Non-pigmented ciliary epithelial cell (primary cell): ENCODE results near the gene HAUS7.

Source experiments
- DNase-seq: peaks from one replicate; pipeline ENCODE4 v3.0.0-alpha.2; 2010; ENCODE audit warnings: low read depth

HAUS7 gene

DNA sequence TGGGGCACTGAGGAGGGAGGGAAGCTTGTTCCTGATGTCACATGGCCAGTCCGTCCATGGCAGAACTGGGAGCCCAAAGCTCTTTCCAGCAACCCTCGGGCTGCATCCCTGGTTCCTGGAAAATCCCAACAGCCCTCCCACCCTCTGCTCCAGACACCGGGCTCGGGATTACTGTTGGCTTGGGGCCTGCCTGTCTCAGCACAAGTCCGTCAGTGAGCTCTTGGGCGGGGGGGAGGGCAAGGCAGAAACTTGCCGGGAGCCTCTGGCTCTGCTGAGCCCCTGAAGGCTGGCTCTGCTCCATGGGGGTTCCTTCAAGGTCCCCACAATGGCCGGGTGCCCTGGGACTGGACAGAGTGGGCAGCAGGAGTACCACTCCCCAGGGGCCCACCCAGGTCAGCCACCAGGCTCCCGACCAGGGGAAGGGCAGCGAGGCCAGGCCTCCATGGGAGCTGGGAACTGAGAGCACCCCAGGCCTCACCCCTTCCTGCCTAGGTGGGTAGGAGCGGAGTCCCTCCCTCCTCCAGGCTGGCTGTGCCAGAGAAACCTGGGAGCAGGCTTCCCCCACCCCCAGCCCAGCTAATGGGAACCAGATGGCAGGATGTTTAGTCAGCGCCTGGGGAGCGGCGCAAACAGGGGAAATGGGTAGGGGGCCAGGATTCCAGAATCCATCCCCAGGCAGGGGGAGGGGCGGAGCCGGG lies 6.4 kb upstream of the HAUS7 start:
- DNase-seq = no peak

- DNase-seq = no peak
Measured at GRCh38 chrX:153475751-153476281, 5.4 kb upstream of the HAUS7 start.

GRCh38 chrX:153475271-153475670 lies 4.9 kb upstream of the HAUS7 start:
- no peak for DNase-seq

DNA sequence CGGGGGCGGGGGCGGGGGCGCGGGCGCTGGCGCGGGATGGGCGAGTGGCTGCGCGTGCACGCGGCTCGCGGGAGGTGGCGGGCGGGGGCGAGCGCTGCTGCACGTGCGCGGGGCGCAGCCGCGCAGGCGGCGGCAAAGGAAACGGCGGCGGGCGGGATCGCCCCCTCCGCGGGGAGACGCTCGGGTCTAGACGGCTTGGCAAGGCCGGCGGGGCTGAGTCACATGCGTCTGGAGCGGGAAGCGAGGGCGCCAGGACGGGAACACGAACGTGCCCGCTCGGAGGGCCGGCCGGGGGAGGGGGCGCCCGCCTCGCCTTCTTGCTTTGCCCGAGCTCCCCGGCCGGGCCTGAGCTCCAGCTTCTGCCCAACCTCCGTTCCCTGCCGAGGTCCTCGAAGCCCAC lies 4.3 kb upstream of the HAUS7 start:
- DNase-seq = no peak

DNA sequence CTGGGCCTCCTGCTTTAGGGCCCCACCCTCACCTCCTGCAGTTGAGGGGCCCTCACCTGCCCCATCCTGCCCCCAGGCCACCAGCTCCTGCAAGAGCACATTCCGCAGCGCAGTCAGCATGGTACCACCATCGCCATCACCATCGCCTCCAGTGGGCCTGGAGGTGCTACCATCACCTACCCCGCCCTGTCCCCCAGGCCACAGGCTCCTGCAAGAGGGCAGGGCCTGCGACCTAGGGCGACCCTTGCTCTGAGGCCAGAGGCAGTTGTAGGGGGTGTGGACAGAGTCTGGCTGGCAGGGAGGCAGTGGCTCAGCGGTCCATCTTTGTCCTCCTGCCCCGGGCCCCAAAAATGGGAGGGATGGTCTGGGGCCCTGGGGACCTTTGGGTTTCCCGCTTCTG lies 3.9 kb upstream of the HAUS7 start:
- no peak for DNase-seq

DNA sequence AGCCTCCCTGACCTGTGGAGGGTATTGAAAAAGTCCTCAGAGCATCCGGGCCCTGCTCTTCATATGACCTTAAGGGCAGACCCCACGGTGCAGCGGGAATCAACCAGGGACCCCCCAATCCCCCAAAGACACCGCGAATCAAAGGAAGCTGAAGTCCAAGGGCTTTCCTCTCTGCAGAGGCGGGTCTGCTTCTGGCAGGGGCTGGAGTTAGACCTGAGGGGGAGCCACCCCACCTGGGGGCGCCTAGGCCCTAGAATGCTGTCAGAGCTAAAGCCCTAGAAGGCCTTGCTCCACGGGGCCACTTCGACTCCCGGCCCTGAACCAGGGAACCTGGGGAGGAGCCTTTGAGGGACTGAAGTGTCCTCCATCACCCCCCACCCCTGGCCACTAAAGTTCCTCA lies 2.8 kb upstream of the HAUS7 start:
- no peak for DNase-seq

GRCh38 chrX:153471663-153472280 lies 1.4 kb upstream of the HAUS7 start:
- no peak for DNase-seq

DNA sequence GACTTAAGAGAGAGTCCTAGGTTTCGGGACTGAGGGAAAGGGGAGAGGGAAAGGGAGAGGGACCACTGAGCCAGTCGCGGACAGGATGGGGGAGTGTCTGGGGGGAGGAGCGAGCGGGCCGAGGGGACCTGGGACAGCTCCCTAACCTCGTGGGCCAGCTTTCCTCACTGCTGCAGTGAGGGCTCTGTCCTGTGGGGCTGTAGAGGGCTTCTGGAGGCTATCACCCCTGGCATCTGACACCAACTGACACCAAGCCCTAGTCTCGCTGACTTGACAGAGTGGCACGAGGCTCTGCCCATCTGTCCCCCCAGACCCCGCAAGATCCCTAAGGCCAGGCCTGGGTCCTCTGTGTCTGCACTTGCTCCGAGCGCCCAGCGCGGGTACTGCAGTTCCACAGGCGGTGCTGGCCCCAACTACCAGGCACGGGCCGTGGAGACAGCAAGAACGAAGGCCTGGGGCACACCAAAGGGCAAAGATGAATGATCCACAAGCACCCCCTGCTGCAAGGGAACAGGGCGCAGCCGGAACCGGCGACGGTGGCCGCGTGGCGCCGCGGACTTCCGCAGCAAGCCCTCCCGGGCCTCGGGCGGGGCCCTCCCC lies 465 bp downstream of the HAUS7 start:
- DNase-seq = no peak

- DNase-seq = no peak
Measured at GRCh38 chrX:153468008-153468580, 2.3 kb downstream of the HAUS7 start.

- no peak for DNase-seq
Measured at GRCh38 chrX:153465691-153466380, 4.5 kb downstream of the HAUS7 start.

GRCh38 chrX:153464116-153464515 lies 6.3 kb downstream of the HAUS7 start:
- no peak for DNase-seq

DNA sequence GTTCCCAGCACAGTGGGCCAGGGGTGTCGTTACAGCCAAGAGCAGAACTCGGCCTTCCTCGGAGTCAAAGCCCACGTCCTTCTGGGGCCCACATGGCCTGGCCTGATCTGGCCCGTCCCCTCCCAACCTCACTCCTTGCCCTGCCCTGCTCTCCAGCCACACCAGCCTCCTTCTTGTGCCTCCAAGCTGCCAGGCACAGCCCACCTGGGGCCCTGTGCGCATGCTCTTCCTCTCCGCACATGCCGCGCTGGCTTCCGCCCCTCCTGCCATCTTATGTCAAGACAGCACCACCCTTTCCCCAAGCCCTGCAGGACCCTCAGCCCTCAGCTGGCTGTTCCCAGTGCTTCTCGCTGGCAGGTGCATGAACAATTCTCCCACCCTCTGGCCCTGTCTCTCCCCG lies 6.8 kb downstream of the HAUS7 start:
- no peak for DNase-seq

DNA sequence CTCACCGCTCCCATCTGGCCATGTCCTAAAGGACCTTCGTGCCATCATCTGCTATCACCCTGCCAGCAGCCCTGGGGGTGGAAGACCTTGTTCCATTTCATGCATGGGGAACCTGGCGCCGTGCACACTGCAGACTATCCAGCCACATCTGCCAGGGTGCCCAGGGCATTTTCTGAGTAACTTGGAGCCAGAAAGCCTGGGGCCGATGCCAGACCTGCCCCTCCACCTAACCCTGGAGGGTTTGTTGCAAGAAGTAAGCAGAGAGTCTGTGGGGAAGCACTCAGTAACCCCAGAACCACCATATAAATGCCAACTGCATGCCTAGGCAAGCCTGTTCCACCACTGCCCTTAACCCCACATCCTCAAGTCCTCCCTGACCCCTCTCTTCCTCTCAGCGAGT lies 7.3 kb downstream of the HAUS7 start:
- DNase-seq = no peak

- DNase-seq = no peak
Measured at GRCh38 chrX:153462291-153462690, 8.1 kb downstream of the HAUS7 start.

GRCh38 chrX:153460826-153461225 lies 9.6 kb downstream of the HAUS7 start:
- no peak for DNase-seq

DNA sequence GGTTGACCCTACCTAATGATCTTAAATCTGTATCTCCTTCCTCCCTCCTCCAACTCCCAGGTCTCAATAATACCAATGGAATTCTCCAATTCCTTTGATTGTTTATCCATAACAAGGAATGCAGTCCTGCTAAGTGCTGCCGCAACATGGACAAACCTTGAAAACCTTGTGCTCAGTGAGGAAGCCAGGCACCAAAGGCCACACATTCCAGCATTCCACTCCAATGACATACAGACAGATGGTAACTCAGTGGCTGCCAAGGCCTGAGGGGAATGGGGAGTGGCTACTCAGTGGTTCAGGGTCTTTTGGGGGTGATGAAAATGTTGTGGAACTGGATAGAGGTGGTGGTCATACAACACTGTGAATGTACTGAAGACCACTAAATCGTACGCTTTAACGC lies 10.4 kb downstream of the HAUS7 start:
- DNase-seq = peak; percentile 57

GRCh38 chrX:153458476-153458875 lies 11.9 kb downstream of the HAUS7 start:
- DNase-seq = no peak

DNA sequence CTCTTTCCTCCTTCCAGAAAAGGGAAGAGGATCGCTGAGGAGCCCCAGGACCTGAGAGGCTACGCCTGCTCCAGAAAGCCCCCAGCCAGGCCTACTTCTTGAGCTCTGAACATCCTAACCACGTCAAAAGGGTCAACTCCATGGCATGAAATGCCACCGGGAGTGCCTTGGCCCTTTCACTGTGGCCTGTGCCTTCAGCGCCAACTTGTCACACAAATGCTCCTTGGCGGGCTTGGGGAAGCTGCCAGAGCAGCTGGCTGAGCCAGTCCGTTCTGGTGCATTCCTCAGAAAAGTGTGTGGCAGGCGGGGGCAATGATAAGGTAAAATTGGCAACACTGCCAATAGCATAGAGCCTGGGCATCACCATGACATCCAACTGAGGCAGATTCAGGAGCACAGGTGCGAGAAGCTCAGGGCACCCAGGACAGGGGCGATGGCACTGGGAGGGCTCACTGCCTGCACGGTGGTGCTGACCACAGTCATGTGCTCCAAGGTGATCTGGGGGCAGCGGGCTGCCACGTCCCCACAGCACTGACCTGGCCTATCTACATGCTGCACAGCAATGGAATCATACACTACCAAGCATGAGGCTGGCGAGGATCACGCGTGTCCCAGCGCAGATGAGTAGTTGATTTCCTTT lies 12.4 kb downstream of the HAUS7 start:
- no peak for DNase-seq

DNA sequence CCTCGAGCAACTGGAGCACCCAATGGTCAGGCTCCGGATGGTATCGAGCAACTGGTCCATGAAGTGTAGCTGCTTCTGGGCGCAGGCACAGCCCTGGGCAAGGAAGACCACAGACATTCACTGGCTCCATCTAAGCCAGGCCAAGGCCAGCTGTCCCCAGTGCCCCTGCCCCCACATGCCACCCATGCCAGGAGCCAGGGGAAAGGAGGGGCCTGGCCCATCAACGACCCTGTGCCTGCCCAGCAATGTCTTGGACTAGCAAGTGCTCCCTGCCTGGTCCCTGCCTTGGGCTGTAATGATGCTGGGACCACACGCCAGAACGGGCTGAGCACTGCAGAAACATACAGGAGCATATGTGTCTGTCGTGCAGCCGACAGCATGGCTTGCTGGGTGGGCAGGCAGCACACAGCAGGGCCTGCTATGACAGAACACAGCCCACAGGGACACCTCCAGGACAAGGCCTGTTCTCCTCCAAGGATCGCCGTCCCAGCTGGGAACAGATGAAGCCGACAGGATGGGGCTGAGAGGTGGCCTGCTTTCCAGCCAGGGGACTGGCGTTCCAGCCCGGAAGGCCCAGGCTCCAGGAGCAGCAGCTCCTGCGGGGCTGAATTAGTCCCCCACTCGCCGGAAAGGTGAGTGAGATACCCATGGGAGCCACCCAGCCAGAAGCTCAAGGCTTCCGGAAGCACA lies 13.1 kb downstream of the HAUS7 start:
- no peak for DNase-seq

DNA sequence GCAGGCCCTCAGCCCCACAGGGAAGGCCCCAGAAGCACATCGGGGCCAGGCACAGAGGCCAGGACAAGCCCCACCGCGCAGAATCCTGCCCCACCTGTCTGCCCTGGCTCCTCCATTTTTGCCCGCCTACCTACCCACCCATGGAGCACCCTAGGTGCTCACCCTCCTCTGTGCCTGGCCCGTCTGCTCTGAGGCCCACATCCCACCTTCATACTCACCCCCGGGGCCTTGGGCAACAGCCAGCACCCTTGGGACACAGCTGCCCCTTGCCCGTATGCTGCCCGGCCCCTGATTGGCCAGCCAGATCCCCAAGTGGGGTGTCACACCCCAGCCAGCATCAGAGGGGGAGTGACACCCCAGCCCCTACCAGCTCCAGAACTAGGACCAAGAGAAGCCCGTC lies 13.7 kb downstream of the HAUS7 start:
- no peak for DNase-seq

GRCh38 chrX:153456161-153456560 lies 14.2 kb downstream of the HAUS7 start:
- DNase-seq = no peak
